Suppressor macrophage (primary cell): ENCODE data around the gene GAL.

Experiments used
- DNase-seq, 4 experiments: peaks; one replicate each; pipeline ENCODE4 v3.0.0-alpha.2; 2020 to 2022

The GAL gene

DNA sequence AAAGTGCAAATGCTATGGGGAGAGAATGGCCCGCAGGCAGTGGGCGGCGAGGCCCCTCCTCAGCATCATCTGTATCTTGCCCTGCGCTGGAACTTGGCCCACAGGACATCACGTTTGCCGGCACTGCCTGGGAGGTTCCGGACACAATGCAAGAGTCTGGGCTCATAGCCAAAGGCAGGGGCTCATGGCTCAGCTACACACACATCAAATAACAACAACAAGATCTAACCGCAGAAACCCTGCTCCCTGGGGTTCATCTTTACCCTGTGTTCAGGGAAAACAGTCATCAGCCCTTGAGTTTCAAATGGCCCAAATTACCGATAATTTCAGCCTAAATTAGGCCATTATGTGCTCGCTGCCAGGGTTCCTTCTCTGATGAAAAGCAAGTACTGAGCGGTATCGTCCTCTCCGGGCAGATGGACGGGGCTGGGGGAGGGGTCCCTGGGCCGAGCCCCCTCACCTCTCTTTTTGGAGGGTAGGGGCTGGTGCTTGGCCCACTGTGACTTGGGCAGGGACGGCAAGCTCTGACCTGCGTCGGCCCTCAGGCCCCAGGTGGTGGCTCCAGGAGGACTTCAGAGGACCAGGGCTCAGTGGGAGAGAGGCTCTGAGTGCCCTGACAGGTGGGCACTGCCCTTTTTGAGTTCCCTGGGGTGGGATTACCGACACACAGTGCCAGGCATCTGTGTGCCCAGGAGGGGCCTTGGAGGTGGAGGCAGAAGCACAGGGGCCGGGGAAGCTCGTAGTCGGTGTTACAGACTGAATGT is 25.0 kb upstream of the GAL start:
- no peak for DNase-seq

DNA sequence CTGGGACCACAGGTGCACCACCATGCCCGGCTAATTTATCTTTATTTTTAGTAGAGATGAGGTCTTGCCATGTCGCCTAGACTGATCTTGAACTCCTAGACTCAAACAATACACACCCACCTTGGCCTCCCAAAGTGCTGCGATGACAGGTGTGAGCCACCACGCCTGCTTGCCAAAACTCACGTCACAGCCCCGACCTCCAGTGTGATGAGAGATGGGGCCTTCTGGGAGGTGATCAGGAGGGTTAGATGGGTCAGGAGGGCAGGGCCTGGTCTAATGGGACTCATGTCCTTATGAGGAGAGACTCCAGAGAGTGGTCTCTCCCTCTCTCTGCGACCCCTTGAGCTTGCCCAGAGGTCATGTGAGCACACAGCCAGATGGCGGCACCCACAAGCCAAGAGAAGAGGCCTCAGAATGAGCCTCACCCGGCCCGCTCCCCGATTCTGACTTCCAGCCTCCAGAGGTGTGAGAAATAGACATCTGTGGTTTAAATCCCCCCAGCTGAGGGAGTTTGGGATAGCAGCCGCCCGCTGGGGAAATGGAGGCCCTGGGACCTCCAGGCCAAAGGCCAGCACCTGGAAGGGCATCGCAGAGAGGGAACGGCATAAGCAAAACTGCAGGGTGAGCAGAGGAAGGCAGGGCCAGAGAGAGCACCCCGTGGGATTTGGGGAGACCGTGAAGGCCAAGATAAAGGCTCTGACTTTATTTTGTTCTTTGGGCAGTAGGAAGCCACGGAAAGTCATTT is 24.1 kb upstream of the GAL start:
- no peak for DNase-seq

DNA sequence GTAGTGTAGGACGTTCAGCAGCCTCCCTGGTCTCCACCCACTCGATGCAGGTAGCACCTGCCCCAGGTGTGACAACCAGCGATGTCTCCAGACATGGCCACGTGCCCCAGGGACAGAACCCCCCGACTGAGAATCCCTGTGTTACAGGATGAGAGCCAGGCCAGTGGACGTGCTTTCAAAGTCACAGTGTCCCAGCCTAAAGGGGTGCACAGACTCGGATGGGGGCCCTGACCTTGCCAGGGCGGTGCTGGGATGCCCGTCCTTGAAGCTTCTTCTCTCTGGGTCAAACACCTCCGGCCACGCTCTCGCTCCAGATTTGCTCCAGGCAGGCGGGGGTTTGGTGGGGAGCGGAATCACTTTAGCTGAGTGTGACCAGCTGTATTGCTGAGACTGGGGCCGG is 23.3 kb upstream of the GAL start:
- no peak for DNase-seq

DNA sequence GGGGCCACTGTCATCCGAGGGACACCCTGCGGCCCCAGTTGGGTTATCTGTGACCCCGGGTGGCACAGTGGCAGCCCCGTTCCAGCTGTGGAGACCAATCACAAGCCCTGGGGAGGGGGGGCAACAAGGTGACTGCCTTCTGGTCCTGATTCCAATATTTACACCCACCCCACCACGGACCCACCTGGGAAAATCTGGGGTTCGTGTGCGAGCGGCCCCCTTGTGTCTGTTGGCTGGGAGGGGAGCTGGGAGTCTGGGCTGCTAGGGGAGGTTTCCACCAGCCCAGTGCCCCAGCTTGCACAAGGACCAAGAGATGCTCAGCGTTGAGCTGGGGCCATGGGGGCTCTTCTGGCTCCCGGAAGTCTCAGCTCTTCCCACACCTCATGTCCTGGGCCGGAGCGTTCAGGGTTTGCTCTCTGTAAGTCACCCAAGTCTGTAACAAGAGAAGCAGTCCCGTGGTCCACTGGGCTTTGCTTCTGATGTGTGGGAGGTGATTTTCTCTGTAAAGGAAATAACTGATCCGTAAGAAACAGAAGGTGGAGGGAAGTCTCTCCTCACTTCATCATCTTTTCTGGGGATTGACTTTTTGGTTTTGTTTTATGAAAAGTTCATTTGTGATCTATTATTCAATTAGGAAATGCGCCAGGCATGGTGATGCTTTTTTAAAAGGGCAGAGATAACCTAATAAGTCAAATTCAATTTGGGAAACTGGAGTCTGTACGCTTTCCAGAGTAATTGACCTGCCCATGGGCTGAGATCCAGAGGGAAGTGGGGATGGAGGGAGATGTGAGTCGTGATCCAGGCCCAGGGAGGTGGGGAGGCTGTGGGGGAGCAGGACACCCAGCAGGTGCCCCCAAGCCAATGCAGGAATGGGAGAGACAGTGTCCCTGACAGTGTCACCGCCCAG is 22.4 kb upstream of the GAL start:
- no peak for DNase-seq

DNA sequence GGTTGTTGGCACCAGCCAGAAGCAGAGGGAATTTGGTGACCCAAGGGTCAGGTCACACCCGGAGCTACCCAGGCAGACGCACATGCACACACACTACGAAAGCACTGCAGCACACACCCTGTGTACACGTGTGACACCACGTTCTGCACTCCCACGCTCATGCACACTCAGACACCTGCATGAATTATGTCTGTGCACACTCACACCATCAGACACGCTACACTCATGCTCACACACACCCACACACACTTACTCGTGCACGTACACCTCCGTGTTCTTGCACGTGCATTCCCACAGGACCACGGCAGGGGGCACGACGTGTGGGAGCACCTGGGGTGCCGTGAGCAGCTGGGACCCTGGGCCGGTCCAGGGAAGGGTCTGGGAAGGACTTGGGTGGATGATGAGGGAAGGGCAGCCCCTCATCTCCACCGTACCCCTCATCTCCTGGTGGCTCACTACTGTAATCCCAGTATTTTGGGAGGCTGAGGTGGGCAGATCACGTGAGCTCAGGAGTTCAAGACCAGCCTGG is 20.8 kb upstream of the GAL start:
- DNase-seq, result no peak

DNA sequence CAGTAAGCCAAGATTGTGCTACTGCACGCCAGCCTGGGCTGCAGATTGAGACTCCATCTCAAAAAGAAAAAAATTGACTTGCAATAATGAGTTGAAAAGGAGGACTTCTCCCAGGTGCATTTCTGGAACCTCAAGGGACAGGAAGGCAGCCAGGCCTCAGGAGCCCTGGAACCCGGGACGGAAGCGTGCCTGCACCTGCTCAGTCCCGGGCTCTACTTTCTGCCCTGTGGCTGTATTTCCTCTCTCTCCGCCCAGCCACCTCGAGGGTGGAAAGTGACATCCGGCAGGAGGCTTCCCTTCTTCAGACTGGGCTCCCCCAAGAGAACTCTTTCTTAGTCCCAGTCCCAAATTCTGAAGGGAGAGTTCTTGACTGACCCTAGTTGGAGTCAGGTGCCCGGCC is 20.2 kb upstream of the GAL start:
- DNase-seq, result no peak

DNA sequence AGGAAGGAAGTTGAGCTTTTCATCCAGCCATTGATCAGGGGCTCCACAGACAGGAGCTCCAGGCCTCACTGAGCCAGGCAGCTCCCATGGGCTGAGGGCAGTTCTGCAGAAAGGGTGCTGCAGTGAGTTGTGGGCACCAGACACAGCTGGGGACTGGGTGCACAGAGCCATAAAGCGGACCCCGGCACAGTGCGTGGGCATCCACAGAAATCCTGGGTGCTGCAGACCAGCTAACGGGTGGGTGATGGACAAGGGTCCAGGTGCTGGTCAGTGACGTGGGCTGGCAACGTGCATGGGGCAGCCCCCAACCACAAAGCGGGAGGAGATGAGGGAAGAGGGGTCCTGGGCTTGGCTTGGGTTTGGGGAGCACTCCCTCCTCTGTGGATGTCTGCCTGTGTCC is 19.4 kb upstream of the GAL start:
- DNase-seq, result no peak

DNA sequence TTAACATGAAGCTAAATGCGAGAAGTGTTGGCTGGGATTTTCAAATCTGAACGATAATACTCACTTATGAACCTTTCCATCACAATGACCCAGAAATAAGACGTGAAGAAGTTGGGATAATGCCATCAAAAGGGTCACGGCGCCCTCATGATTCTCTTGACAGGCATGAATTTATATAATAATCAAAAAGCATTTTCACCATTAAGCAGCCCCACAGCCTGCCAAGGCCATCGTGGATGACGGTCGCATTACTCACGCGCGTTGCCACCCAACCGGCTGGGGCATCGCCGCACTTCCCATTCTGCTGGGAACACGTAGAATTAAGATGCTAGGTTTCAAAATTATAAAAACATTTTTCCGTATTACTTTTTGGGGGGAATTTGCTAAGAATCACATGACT is 18.9 kb upstream of the GAL start:
- DNase-seq, result no peak

DNA sequence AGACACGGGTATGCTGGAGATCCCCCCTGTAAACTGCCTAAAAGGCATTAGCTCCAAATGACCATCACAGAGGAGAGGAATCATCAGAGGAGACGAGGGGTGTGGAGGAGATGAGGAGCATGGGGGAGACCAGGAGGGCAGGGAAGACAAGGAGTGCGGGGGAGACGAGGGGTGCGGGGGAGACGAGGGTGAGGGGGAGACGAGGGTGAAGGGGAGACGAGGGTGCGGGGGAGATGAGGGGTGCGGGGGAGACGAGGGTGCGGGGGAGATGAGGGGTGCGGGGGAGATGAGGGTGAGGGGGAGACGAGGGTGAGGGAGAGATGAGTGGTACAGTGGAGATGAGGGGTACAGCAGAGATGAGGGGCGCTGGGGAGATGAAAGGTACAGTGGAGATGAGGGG is 17.5 kb upstream of the GAL start:
- no peak for DNase-seq

DNA sequence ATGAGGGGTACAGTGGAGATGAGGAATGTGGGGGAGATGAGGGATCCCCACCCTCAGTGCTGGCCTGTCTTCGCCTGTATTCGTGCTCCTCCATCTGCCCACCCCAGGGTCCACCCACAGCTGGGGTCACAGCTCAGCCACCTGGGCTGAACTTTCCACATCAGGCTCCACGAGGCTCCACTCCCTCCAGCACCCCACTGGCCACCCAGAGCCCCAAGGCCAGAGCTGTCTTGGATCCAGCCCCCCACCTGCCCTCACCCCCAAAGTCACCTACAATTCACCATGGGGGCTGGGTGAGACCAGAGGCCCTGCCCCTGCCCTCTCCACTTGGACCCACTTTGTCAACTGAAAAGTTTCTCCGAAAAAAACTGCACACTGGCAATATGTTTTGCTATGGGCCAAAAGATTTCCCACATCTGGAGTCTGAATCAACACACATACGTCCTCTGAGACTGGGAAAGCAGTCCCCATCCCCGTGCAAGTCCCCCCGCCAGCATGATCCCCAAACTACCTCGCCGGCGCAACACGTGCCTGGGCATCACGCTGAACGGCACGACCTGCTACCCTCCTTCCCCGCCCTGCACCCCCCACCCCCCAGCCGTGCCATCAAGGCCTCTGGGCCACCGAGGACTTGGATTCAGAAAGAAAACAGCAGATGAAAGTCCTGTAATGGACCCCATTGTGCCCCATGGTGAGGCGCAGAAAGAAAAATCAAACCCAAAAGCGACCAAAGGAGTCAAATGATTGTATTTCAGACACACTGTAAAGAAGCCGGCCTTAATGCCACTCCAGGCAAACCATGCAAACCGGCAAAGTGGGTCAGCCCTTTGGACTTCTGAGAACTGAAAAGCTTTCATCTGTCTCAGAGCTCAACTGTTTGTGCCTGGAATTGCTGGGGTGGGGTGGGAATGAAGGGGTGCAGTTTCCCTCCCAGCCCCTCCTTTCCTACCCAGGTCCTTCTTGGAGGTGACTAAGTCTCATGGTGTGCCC is 16.5 kb upstream of the GAL start:
- no peak for DNase-seq

DNA sequence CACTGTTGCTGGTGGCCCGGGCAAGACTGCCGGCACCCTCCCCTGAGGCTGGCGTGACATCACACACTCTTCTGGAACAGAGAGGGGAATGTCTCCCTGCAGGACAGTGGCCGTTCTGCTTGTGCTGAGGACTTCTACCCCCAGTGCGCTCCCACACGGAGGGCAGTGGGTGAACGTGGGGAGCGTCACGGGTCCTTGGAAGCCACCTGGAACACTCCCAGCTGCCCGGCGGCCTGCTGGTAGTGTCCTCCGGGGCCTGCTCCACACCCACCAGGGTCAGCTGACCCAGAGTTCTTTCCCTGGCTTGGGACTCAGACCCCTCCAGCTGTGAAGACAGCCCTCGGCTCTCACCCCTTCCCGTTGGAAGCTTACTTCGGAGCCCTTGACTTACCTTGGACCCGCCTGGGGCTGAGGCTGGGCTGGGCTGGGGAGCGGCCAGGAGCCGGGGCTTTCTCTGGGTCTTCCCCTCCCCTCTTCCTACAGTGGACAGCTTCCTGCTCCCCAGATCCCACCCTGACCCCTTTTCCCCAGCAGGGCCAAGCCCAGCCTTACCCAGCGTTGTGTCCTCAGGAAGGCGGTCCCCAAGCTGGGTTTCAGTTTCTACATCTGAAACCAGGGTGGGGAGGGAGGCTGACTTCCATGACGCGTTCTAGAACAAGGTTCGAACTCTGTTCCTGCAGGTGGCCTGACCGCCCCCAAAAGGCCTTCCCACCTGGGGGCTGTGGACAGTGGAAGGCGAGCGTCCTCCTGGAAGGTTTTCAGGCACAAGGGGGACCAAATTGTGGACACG is 14.8 kb upstream of the GAL start:
- no peak for DNase-seq

DNA sequence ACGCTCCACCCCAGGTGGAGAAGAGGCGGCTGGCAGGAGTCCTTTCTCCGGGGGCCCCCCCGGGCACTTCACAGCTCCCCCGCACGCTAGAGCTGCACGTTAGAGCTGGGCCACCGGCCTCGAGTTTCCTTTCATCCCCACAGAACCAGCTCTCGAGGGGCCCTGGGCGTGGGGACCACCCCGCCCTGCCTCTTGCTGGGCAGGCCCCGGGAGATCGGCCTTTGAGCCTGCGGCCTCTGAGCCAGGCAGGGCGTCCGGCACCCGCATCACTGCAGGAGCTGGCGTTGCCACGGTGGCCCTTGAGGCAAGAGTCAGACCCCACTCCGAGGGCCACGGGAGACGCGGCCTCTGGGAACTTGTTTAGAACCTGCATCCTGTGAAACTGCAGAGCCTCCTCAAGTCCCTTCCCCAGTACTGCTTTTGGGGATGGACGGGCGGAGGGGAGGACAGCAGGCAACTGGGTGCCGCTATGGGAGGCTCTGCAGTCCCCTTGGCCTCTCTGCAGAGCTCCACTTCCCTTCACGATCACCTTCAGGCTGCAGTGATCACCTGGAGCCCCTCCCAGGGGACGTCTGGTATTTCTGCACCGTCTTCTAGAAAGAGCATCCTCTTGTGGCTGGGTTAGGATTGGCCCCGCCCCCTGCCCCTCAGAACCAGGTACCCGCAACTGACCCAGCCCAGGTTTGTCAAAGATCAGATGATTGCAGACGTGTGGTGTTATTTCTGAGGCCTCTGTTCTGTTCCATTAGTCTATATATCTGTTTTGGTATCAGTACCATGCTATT is 13.9 kb upstream of the GAL start:
- DNase-seq, result no peak

DNA sequence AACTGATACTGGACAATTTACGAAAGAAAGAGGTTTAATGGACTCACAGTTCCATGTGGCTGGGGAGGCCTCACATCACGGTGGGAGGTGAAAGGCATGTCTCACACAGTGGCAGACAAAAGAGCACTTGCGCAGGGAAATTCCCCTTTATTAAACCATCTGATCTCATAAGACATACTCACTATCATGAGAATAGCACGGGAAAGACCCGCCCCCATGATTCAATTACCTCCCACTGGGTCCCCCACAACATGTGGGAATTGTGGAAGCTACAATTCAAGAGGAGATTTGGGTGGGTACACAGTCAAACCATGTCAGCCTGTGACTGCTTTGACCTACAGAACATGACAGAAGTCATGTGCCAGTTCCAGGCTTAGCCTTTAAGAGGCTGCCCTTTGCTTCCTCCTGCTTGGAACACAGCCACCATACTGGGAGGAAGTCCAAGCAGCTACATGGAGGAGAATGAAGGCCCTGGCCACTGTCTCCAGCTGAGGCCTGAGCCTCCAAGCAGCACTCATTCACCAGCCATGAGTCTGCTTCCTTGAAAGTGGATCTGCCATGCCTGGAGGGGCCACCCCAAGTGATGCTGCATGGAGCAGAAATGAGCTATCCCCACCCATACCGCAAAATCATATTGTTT is 10.9 kb upstream of the GAL start:
- DNase-seq, result peak; percentile 23 to 70 (median 38)

DNA sequence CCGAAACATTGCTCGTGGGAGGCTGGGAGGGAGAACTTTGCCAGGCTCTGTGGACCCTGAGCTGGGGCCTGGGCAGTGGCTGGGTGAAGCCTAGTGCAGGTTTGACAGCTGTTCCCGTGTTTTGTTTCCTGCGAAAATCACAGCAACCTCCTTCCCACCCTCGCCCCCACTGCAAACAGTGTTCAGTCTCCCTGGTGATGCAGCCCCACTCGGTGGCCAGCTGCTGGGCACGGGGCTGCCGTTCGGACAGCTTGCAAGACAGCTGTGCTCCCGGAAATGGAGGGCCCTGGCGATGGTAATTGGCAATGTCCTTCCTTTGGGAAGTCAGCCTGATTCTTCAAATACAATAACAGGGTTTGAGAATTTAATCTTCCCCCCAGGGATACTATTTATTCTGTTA is 10.4 kb upstream of the GAL start:
- DNase-seq, result no peak

DNA sequence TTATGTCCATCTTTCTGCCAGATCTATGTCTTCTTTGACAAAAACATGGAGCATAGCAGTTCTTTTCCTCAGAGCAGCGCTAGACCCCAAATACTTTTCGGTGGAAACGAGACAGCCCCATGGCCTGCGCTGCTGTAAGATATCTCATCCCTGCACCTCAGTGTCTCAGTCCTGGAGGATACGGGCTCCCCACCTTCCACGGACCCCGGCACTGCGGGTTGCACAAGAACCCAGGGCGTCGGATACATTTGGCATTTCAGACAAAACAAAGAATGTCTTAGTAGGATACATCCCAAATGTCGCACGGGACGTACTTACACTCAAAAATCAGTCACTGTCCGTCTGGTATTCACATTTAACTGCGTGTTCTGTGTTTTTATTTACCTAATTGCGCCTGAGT is 9.9 kb upstream of the GAL start:
- no peak for DNase-seq

DNA sequence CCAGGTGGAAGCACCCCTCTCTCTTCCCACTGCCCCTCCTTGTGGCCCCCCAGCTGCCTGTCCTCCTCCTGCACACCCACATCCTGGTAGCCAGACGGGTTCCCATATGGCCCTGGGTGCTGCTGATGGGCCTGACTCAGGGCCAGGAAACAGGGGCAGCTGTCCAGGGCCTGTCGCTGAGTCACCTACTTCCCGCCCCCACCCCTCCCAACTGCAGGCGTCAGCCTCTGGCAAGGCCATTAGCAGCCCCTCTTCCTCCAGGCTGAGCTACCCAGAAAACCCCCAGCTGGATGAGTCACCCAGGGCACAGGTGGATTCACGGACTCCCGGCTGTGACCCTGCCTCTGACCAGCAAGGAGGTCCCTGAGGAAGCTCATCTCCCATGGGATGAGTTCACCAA is 6.9 kb upstream of the GAL start:
- DNase-seq, result peak; percentile 63 to 80 (median 74)

DNA sequence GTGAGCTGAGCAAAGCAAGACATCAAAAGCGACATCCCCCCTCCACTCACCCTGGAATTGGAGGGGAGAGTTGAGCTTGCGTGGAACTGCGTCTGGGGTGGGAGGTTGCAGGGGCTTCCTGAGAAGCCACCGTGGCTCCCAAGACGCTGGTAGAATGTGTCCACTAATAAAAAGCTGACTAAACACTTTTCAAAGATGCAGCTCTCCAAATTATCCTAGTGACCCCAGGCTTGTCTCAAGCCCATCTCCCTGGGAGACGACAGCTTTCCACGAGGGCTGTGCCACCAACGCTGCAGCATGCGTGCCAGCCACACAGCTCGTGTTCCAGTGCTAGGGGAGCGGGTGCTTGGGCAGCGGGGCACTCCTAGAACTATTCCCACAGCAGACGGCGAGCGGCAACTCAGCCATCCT is 6.3 kb upstream of the GAL start:
- no peak for DNase-seq

DNA sequence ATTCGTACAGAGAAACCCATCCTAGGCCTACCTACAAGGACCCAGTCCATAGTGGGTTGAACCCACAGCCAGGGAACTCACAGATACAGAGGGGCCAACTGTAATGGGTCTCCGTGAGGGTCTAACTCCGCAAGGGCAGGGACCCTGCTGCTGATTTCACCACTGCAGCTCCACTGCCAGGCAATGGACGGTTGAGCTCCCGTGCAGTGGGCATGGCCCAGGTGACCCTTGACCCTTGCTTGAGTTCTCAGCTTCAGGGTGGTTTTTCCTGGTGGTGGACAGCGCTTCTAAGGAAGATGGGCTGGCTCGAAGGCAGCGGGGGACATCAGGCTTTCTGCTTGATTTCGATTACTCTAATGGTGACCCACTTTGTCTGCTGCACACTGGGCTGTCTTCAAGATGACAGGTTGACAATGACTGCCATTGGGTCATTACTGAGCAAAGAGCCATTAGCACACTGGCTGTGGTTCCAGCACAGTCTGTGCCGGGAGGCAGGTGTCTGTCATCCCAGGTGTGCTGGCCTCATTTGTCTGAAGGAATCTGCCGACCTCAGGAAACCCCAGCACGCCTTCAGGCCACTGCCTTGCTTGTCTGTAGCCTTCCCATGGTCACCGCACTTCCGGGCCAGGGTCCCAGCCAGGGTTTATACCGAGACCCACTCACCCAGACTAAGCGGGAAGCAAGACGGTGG is 3.7 kb upstream of the GAL start:
- no peak for DNase-seq

DNA sequence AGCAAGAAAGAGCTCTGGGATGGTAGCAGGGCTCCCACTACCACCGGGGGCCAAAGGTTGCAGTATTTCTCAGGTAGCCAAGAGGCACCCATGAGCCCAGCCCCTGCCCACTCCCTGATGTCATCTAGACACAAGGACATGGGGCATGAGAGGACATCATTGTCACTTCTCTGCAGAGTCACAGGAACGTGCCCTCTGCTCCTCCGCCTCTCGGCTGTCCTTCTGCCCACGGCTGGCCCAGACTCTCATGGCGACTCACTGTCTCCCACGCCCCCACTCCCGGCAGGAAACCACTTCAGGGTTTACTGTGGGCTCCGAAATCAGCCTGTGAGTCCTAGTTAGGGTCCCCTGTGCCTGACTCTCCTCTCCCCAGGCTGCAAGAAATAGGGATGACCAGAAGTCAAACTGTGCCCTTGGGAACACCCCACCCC is 1.8 kb upstream of the GAL start:
- peak; percentile 85 to 94 (median 88) for DNase-seq
